Smooth muscle cell (in vitro differentiated cells): ENCODE measurements around the gene SPTB. TPM values are rescaled to one million over a fixed set of nuclear protein-coding genes. Genes with fewer than 3 reads are reported as not detected.

ENCODE experiments used
- DNase-seq: peaks from one replicate; lab custom pipeline; 2025; ENCODE audit not compliant: unreplicated experiment; lab: John Stamatoyannopoulos, UW
- H2AFZ ChIP-seq: fragments of 200-600 bp; sonication (generic); 2 replicates; pipeline ENCODE4 v1.6.0; 2016; ENCODE audit warnings: antibody characterized with exemption, low read depth, mild to moderate bottlenecking
- H3F3A ChIP-seq: fragments of 200-600 bp; sonication (generic); 2 replicates; pipeline ENCODE4 v1.6.0; 2017; ENCODE audit warnings: antibody characterized with exemption, low read depth
- H3K27ac ChIP-seq: fragments of 200-600 bp; sonication (generic); 2 replicates; pipeline ENCODE4 v1.5.1; 2016; ENCODE audit warnings: low read depth, mild to moderate bottlenecking
- H3K27me3 ChIP-seq: fragments of 200-600 bp; sonication (generic); 2 replicates; pipeline ENCODE4 v1.6.1; 2016; ENCODE audit warnings: low read depth, mild to moderate bottlenecking
- H3K36me3 ChIP-seq: fragments of 200-600 bp; sonication (generic); 2 replicates; pipeline ENCODE4 v1.5.1; 2016; ENCODE audit warnings: low read depth
- H3K4me1 ChIP-seq: fragments of 200-600 bp; sonication (generic); 2 replicates; pipeline ENCODE4 v1.5.1; 2016; ENCODE audit warnings: low read depth
- H3K4me2 ChIP-seq: fragments of 200-600 bp; sonication (generic); 2 replicates; pipeline ENCODE4 v1.6.0; 2016; ENCODE audit warnings: mild to moderate bottlenecking
- H3K4me3 ChIP-seq: fragments of 200-600 bp; sonication (generic); 2 replicates; pipeline ENCODE4 v1.5.1; 2016; ENCODE audit warnings: mild to moderate bottlenecking
- H3K79me2 ChIP-seq: fragments of 200-600 bp; sonication (generic); 2 replicates; pipeline ENCODE4 v1.6.0; 2016; ENCODE audit warnings: low read depth, mild to moderate bottlenecking
- H3K9ac ChIP-seq: fragments of 200-600 bp; sonication (generic); 2 replicates; pipeline ENCODE4 v1.6.0; 2016; ENCODE audit warnings: low read depth
- H3K9me3 ChIP-seq: fragments of 200-600 bp; sonication (generic); replicated peaks from 2 replicates; pipeline ENCODE4 v1.5.1; 2016; ENCODE audit warnings: low read depth
- H4K20me1 ChIP-seq: fragments of 200-600 bp; sonication (generic); 2 replicates; pipeline ENCODE4 v1.6.0; 2016; ENCODE audit warnings: low read depth
- CTCF ChIP-seq: fragments of 200-600 bp; sonication (generic); IDR thresholded peaks from 2 replicates; pipeline ENCODE4 v1.5.1; 2017; ENCODE audit warnings: borderline replicate concordance, mild to moderate bottlenecking, antibody characterized with exemption; ENCODE audit not compliant: insufficient read depth, poor library complexity, severe bottlenecking
- WGBS: methylation state at CpG from one replicate; pipeline ENCODE4 v1.1.7; 2016; ENCODE audit warnings: low lambda C conversion rate; 5-methylcytosine and 5-hydroxymethylcytosine counted together
- polyA plus RNA-seq: library from polyadenylated mRNA; unstranded; fragments of >200 nt; fragmentation: Nextera tagmentation; extraction: Ambion mirVana; gene quantifications from 2 replicates; pipeline ENCODE4 v1.2.1, GENCODE V29; 2016
- total RNA-seq: library from RNA; depleted of rRNA; stranded (reverse); fragments of >200 nt; gene quantifications from 2 replicates; pipeline ENCODE4 v1.2.3, GENCODE V29; 2014

Gene SPTB
- total and polyA plus RNA-seq, 2 experiments from 2014 or later, result 0.25 to 3.3 TPM

- H2AFZ ChIP-seq, result no peak overlapping the region
- DNase-seq, result peak; percentile 14
- peaks cover 38% of the 10 kb centered on the region for H3K4me1 ChIP-seq
- no peak for TF ChIP-seq CTCF
- H3K4me3 ChIP-seq, result no peak overlapping the region
- H3F3A ChIP-seq, result peaks cover 38% of the 10 kb centered on the region
- H3K36me3 ChIP-seq, result no peaks in the 10 kb centered on the region
- 41% methylated on average over 7 of the region's 7 CpGs for WGBS
- H3K27me3 ChIP-seq, result no peaks in the 10 kb centered on the region
- peak overlapping the region; percentile 51 for H3K4me2 ChIP-seq
- no peaks in the 10 kb centered on the region for H3K9me3 ChIP-seq
- H3K79me2 ChIP-seq, result no peaks in the 10 kb centered on the region
- H3K9ac ChIP-seq, result peak overlapping the region; percentile 73
- peak overlapping the region; percentile 92 for H3K27ac ChIP-seq
- H4K20me1 ChIP-seq, result no peaks in the 10 kb centered on the region
Measured at GRCh38 chr14:64758691-64759554, 120.8 kb downstream of the SPTB start.

GRCh38 chr14:64758025-64758521, 121.6 kb downstream of the SPTB start:
- no peak for DNase-seq
- 58% methylated on average over 3 of the region's 3 CpGs for WGBS
- no peak overlapping the region for H2AFZ ChIP-seq

GRCh38 chr14:64757601-64758000, 122.1 kb downstream of the SPTB start:
- no peaks in the 10 kb centered on the region for H3K79me2 ChIP-seq
- H3K9me3 ChIP-seq, result no peaks in the 10 kb centered on the region
- H3F3A ChIP-seq, result peaks cover 24% of the 10 kb centered on the region
- no peak for TF ChIP-seq CTCF
- H3K4me3 ChIP-seq, result no peak overlapping the region
- H3K4me1 ChIP-seq, result peaks cover 25% of the 10 kb centered on the region
- no peaks in the 10 kb centered on the region for H3K36me3 ChIP-seq
- H4K20me1 ChIP-seq, result no peaks in the 10 kb centered on the region
- H3K27me3 ChIP-seq, result no peaks in the 10 kb centered on the region
- peak overlapping the region; percentile 73 for H3K9ac ChIP-seq
- 67% methylated on average over 3 of the region's 3 CpGs for WGBS
- no peak overlapping the region for H2AFZ ChIP-seq
- peak overlapping the region; percentile 92 for H3K27ac ChIP-seq
- no peak for DNase-seq
- H3K4me2 ChIP-seq, result peak overlapping the region; percentile 51

More at GRCh38 chr14:64758025-64758521, 121.6 kb downstream of the SPTB start:
- peaks cover 29% of the 10 kb centered on the region for H3F3A ChIP-seq
- peaks cover 29% of the 10 kb centered on the region for H3K4me1 ChIP-seq
- no peaks in the 10 kb centered on the region for H3K79me2 ChIP-seq
- no peaks in the 10 kb centered on the region for H4K20me1 ChIP-seq
- H3K27ac ChIP-seq, result peak overlapping the region; percentile 92
- no peaks in the 10 kb centered on the region for H3K9me3 ChIP-seq
- H3K9ac ChIP-seq, result peak overlapping the region; percentile 73
- H3K36me3 ChIP-seq, result no peaks in the 10 kb centered on the region
- TF ChIP-seq CTCF, result no peak
- H3K4me3 ChIP-seq, result no peak overlapping the region
- H3K27me3 ChIP-seq, result no peaks in the 10 kb centered on the region
- peak overlapping the region; percentile 51 for H3K4me2 ChIP-seq

GRCh38 chr14:64756712-64757111, 123.0 kb downstream of the SPTB start:
- Histone ChIP-seq H3K79me2 (no peaks in the 10 kb centered on the region), H4K20me1 (no peaks in the 10 kb centered on the region), H3K36me3 (no peaks in the 10 kb centered on the region), H3K9me3 (no peaks in the 10 kb centered on the region), H3K4me3 (no peak overlapping the region), H3K27me3 (no peaks in the 10 kb centered on the region), H2AFZ (no peak overlapping the region), H3K27ac (peak overlapping the region; percentile 92), H3K4me1 (peaks cover 16% of the 10 kb centered on the region), H3F3A (peaks cover 19% of the 10 kb centered on the region), H3K9ac (peak overlapping the region; percentile 73), H3K4me2 (no peak overlapping the region)
- no peak for DNase-seq
- no peak for TF ChIP-seq CTCF
- 96% methylated on average over 5 of the region's 5 CpGs for WGBS
